GM20000 (cell line): ENCODE results near the gene CLMN.

Experiments used
- DNase-seq: peaks from one replicate; pipeline ENCODE4 v3.0.0; 2012; ENCODE audit warnings: low spot score
- CTCF ChIP-seq: IDR thresholded peaks from 2 replicates; pipeline ENCODE4 v1.5.1; 2012; ENCODE audit warnings: mild to moderate bottlenecking, control low read depth; ENCODE audit errors: extremely low read depth, missing control alignments

The CLMN gene

GRCh38 chr14:95327558-95328374 lies 8.1 kb upstream of the CLMN start:
- no peak for TF ChIP-seq CTCF
- peak; percentile 83 for DNase-seq

- no peak for TF ChIP-seq CTCF
- DNase-seq = no peak
Observed at GRCh38 chr14:95326987-95327386, 7.3 kb upstream of the CLMN start.

GRCh38 chr14:95323917-95324316 lies 4.2 kb upstream of the CLMN start:
- no peak for TF ChIP-seq CTCF
- DNase-seq = no peak

- TF ChIP-seq CTCF = no peak
- no peak for DNase-seq
Observed at GRCh38 chr14:95323361-95323760, 3.7 kb upstream of the CLMN start.

GRCh38 chr14:95322651-95323050 lies 2.9 kb upstream of the CLMN start:
- no peak for DNase-seq
- no peak for TF ChIP-seq CTCF

- no peak for TF ChIP-seq CTCF
- DNase-seq = no peak
Observed at GRCh38 chr14:95321693-95322455, 2.2 kb upstream of the CLMN start.

- TF ChIP-seq CTCF = no peak
- no peak for DNase-seq
Observed at GRCh38 chr14:95320955-95321600, 1.4 kb upstream of the CLMN start.
